Epithelial cell of esophagus (primary cell): Measurements from ENCODE around the gene RNPS1.
"Not testable (repeated sequence)": the region's sequence is repeated elsewhere in the genome, so short reads cannot be mapped to it uniquely, and the experiment has no call there.

Experiments
- DNase-seq: peaks from one replicate; pipeline ENCODE4 v3.0.0; 2010; ENCODE audit warnings: low read depth
- H3K4me3 ChIP-seq: 2 replicates; pipeline ENCODE4 v1.5.1; 2011; ENCODE audit warnings: mild to moderate bottlenecking, low read length, control low read depth
- CTCF ChIP-seq: IDR thresholded peaks from 2 replicates; pipeline ENCODE4 v1.5.1; 2011; ENCODE audit warnings: low read depth, mild to moderate bottlenecking, low read length, control low read depth, inconsistent platforms; ENCODE audit not compliant: insufficient read depth; ENCODE audit errors: missing control alignments

Gene RNPS1

DNA sequence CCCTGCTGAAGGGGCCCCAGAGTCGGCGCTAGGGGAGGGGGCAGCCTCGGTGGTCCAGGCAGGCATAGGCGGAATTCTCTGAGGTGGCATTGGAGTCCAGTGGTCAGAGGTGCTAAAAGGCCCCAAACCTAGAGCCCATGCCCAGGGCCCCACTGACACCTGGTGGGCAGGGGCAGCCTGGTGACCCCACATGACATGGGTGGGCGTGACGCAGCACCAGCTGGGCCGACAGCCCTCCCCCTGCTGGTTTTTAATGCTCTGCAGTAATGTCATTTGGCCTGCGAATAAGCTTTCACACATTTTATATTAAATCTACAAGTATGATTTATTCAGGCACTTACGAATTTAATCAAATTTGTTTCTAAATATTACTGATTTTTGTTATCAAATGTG, 2.1 kb upstream of the RNPS1 start:
- no peak for DNase-seq
- no peak overlapping the region for H3K4me3 ChIP-seq
- no peak for TF ChIP-seq CTCF

DNA sequence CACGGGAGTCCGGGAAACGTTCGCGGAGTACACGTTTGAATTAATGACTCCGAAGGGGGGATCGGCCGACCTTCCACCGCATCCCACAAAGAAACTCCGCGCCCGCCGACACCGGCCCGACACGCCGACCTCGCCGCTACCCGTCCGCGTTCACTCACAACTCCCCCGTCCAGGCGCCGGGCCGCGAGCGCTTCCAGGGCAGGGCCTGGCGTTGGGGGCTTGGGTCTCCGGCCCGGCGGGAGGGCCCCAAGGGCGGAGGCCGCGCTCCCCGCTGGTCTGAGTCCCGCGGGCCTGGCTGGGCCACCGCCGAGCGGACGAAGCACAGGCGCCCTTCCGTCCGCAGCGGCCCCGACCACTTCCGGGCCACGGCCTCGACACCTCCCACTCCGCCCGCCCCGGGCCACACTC, 417 bp downstream of the RNPS1 start:
- peak overlapping the region; percentile 83 for H3K4me3 ChIP-seq
- not testable (repeated sequence) for DNase-seq

DNA sequence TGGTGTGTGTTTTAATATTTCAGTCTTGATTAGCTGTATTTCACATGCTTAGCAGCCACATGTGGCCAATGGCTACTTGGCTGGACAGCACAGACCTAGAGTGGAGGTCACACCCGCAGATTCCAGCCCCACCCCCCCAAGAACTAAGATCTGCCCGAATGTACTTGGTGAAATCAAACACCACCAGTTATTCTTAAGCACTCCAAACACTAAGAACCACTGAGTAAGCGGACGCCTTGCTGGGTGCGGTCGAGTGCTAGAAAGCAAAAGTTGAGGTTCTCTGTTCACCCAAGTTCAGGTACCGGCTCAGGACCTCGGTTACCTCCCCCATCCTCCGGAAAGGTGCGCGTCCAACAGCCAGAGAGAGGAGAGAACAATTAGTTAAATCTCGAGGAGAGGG, 1.0 kb downstream of the RNPS1 start:
- peak overlapping the region; percentile 83 for H3K4me3 ChIP-seq
- DNase-seq = peak; percentile 16

DNA sequence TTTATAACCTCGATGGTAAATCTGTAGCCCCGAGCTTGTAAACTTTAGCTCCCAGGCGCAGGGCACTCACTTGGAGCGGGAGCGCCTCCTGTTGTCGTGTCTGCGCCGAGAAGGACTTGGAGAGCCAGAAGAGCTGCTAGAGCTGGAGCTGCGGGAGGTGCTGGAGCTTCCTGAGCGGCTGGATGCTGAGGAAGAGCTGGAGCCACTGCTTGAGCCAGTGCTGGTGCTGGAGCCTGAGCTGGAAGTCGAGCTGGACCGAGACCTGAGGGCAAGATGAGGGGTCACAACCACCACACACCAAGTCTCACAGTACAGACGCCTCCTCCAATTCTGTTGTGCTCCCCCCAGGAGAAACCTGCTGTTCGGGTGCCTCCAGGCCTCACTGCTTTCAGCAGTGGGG, 4.9 kb downstream of the RNPS1 start:
- DNase-seq, H3K4me3 ChIP-seq: not testable (repeated sequence)

- no peak for DNase-seq
- TF ChIP-seq CTCF = no peak
- H3K4me3 ChIP-seq = no peak overlapping the region
Measured at GRCh38 chr16:2260250-2260649, 7.7 kb downstream of the RNPS1 start.

GRCh38 chr16:2258530-2258929, 9.4 kb downstream of the RNPS1 start:
- not testable (repeated sequence) for DNase-seq, H3K4me3 ChIP-seq

DNA sequence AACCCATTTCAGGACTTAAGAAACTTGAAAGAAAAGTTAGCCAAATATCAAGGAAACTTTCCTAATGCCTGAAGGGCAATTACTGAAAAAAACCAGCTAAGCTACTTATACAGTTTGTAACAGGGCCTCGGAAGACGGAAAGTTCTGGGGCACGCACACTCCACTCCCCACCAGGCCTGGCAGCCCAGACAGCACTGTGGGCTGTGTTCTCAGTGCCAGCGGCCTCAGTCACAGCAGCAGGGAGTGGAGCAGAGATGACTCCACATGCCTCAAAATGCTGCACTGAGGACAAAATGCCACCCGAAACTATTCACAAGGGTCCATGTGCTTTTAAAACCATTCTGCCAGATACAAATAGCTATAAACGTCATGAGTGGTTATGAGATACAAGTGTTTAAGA, 10.2 kb downstream of the RNPS1 start:
- DNase-seq = no peak
- no peak overlapping the region for H3K4me3 ChIP-seq
- TF ChIP-seq CTCF = no peak

GRCh38 chr16:2256531-2257140, 11.3 kb downstream of the RNPS1 start:
- no peak for DNase-seq
- H3K4me3 ChIP-seq = no peak overlapping the region
- no peak for TF ChIP-seq CTCF

DNA sequence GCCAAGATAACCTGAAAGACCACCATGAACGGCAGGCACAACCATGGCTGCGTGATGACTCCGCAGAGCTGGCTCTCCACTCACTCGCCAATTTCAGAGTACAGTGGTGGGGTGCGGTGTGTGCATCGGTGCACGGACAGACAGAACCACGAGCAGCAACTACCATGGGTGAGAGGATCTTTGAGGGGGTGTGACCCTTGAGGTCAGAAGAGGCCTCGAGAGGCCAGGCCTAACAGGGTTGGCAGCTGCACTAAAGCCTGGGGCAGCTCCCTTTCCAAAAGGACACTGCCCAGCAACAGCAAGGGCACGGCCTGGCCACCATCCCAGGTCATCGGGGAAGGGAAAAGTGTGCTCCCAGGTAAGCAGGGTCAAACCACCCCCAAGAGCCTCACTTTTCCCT, 14.6 kb downstream of the RNPS1 start:
- no peak overlapping the region for H3K4me3 ChIP-seq
- no peak for DNase-seq
- no peak for TF ChIP-seq CTCF

- no peak for DNase-seq
- no peak for TF ChIP-seq CTCF
- no peak overlapping the region for H3K4me3 ChIP-seq
Measured at GRCh38 chr16:2252806-2253148, 15.1 kb downstream of the RNPS1 start.
